CD14-positive monocyte (primary cell): ENCODE results near the gene USP34. TPM values are rescaled to one million over a fixed set of nuclear protein-coding genes. Genes with fewer than 3 reads are reported as not detected.

Source experiments
- DNase-seq, 3 donors: peaks; one replicate each; pipeline ENCODE4 v3.0.0-alpha.2; 2011 to 2022
- H2AFZ ChIP-seq: 2 replicates; pipeline ENCODE4 v1.6.0; 2012; ENCODE audit warnings: mild to moderate bottlenecking, low read depth, low read length, inconsistent platforms; ENCODE audit not compliant: insufficient read depth, poor library complexity, severe bottlenecking
- H3K27ac ChIP-seq, 2 donors: 1 replicate in 1 of 2; 2 replicates in 1 of 2; pipeline ENCODE4 v1.5.1; 2012 to 2013; ENCODE audit warnings: low read length in 2 of 2, control low read depth in 1 of 2, inconsistent platforms in 1 of 2, low read depth in 1 of 2, mild to moderate bottlenecking in 1 of 2
- H3K27me3 ChIP-seq, 2 donors: one replicate each; pipeline versions ENCODE4 v1.6.0 to v1.6.1; 2011 to 2013; ENCODE audit warnings: low read length in 2 of 2; ENCODE audit not compliant: control insufficient read depth in 2 of 2, insufficient read depth in 2 of 2
- H3K36me3 ChIP-seq, 2 donors: replicated peaks in 1 of 2; 1 replicate in 1 of 2; 2 replicates in 1 of 2; pipeline versions ENCODE4 v1.5.1 to v1.6.1; 2012 to 2013; ENCODE audit warnings: low read length in 2 of 2, control low read depth in 1 of 2, inconsistent platforms in 1 of 2, mild to moderate bottlenecking in 1 of 2; ENCODE audit not compliant: insufficient read depth in 2 of 2, control insufficient read depth in 1 of 2
- H3K4me1 ChIP-seq, 2 donors: 1 replicate in 1 of 2; 2 replicates in 1 of 2; pipeline versions ENCODE4 v1.5.1 to v1.6.1; 2012 to 2013; ENCODE audit warnings: low read length in 2 of 2, control low read depth in 1 of 2, inconsistent platforms in 1 of 2, mild to moderate bottlenecking in 1 of 2, moderate library complexity in 1 of 2; ENCODE audit not compliant: insufficient read depth in 2 of 2, control insufficient read depth in 1 of 2
- H3K4me2 ChIP-seq: replicated peaks from 2 replicates; pipeline ENCODE3; 2012; ENCODE audit warnings: low read length, moderate library complexity, mild to moderate bottlenecking; ENCODE audit not compliant: poor library complexity, severe bottlenecking; ENCODE audit errors: extremely low read depth
- H3K4me3 ChIP-seq, 3 experiments: fragments of 200-600 bp in 1 of 3; sonication (generic) in 1 of 3; replicated peaks in 1 of 3; 1 replicate in 2 of 3; 2 replicates in 1 of 3; pipeline ENCODE4 v1.5.1; 2011 to 2013; ENCODE audit warnings: low read length in 3 of 3, mild to moderate bottlenecking in 3 of 3, control low read depth in 2 of 3, low read depth in 2 of 3, inconsistent platforms in 1 of 3, moderate library complexity in 1 of 3
- H3K79me2 ChIP-seq: 2 replicates; pipeline ENCODE4 v1.6.0; 2012; ENCODE audit warnings: mild to moderate bottlenecking, control low read depth, inconsistent platforms, low read length, moderate library complexity; ENCODE audit not compliant: insufficient read depth
- H3K9ac ChIP-seq: 2 replicates; pipeline ENCODE4 v1.6.0; 2017; ENCODE audit warnings: low read length, mild to moderate bottlenecking; ENCODE audit not compliant: insufficient read depth, poor library complexity, severe bottlenecking
- H3K9me3 ChIP-seq, 2 donors: replicated peaks in 1 of 2; 1 replicate in 1 of 2; 2 replicates in 1 of 2; pipeline versions ENCODE4 v1.5.1 to v1.6.1; 2012 to 2013; ENCODE audit warnings: low read length in 2 of 2, control low read depth in 1 of 2; ENCODE audit not compliant: control insufficient read depth in 1 of 2, insufficient read depth in 1 of 2
- H4K20me1 ChIP-seq: 2 replicates; pipeline ENCODE4 v1.6.0; 2012; ENCODE audit warnings: mild to moderate bottlenecking, low read length, control low read depth, moderate library complexity; ENCODE audit not compliant: insufficient read depth
- H3K27ac Mint-ChIP-seq, 7 donors: one replicate each; pipeline ENCODE4 v1.8.0; 2020; ENCODE audit warnings: mild to moderate bottlenecking in 7 of 7, mixed read lengths in 7 of 7, moderate library complexity in 6 of 7, inconsistent platforms in 2 of 7
- H3K27me3 Mint-ChIP-seq, 3 donors: one replicate each; pipeline ENCODE4 v1.8.0; 2021 to 2022; ENCODE audit warnings: low read depth in 3 of 3, mild to moderate bottlenecking in 3 of 3, mixed read lengths in 3 of 3, moderate library complexity in 3 of 3, inconsistent platforms in 1 of 3
- H3K36me3 Mint-ChIP-seq, 2 donors: one replicate each; pipeline ENCODE4 v1.8.0; 2020; ENCODE audit warnings: mixed read lengths in 2 of 2, inconsistent platforms in 1 of 2, mild to moderate bottlenecking in 1 of 2
- H3K4me1 Mint-ChIP-seq: one replicate; pipeline ENCODE4 v1.8.0; 2020; ENCODE audit warnings: mild to moderate bottlenecking, mixed read lengths
- H3K4me3 Mint-ChIP-seq, 2 donors: one replicate each; pipeline ENCODE4 v1.8.0; 2020; ENCODE audit warnings: mild to moderate bottlenecking in 2 of 2, mixed read lengths in 2 of 2, moderate library complexity in 1 of 2
- H3K9me3 Mint-ChIP-seq, 7 donors: one replicate each; pipeline ENCODE4 v1.8.0; 2020 to 2022; ENCODE audit warnings: mixed read lengths in 7 of 7, mild to moderate bottlenecking in 6 of 7, moderate library complexity in 6 of 7, inconsistent platforms in 2 of 7
- WGBS: methylation state at CpG from one replicate; pipeline ENCODE4 v1.1.5; 2013; ENCODE audit warnings: missing lambda C conversion rate; ENCODE audit not compliant: insufficient coverage; 5-methylcytosine and 5-hydroxymethylcytosine counted together
- intact Hi-C, 2 donors: fragments of 100-400 bp; cut with micrococcal nuclease; formaldehyde crosslinking; loops; one replicate each; pipeline versions ENCODE4 v1.15.0 to v1.15.1; 2023
- polyA plus RNA-seq, 3 donors: library from polyadenylated mRNA; depleted of rRNA in 1 of 3; unstranded in 2 of 3; stranded (reverse) in 1 of 3; fragments of 300-500 nt in 2 of 3; fragments of >200 nt in 1 of 3; fragmentation: Illumina TruSeq in 2 of 3; gene quantifications; 1 replicate in 2 of 3; 2 replicates in 1 of 3; pipeline ENCODE4 v1.2.3, GENCODE V29; 2012 to 2021
- TF ChIP-seq, protein P1 (sequence below): fragments of 200-600 bp; IDR thresholded peaks from one replicate; pipeline ENCODE4 v1.8.0; 2022; ENCODE audit warnings: antibody characterized with exemption, mild to moderate bottlenecking

The USP34 gene
- polyA plus RNA-seq, 3 donors, result 2.8 to 47.2 (median 5.9) TPM

DNA sequence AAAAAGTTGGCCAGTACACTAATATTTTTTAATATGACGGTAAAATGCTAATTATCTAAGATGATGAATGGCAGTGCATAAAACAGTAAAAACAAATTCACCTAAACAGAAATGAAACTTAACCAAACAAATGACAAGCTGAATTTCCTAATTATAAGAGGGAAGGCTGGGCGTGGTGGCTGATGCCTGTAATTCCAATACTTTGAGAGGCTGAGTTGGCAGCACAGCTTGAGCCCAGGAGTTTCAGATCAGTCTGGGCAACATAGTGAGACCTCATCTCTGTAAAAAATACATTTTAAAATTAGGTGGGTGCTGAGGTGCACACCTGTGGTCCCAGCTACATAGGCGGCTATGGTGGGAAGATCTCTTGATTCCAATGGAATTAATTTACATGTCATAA lies 120.1 kb downstream of the USP34 start:
- WGBS, result no CpG with 5 or more reads among the region's 3 CpGs
- DNase-seq, result no peak
- H3K79me2 ChIP-seq, result peaks cover 7% of the 10 kb centered on the region

DNA sequence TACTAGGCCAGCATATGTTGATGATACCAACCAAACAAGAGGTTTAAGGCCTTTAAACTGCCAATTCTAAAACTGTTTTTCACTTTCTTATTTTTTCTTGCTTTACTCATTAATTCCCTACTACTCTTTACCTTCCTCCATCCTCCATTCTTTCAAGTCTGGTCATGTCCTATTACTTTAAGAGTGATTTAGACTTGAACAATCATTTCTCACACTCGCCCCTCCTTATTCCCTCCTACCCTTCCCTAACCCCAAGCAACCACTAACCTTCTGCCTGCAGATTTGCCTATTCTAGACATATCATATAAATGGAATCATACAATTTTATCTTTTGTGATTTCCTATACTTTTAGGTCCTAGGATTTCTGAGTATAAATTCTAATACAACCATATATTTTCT lies 127.7 kb downstream of the USP34 start:
- no peak overlapping the region for H3K27ac Mint-ChIP-seq
- TF ChIP-seq, protein P1, sequence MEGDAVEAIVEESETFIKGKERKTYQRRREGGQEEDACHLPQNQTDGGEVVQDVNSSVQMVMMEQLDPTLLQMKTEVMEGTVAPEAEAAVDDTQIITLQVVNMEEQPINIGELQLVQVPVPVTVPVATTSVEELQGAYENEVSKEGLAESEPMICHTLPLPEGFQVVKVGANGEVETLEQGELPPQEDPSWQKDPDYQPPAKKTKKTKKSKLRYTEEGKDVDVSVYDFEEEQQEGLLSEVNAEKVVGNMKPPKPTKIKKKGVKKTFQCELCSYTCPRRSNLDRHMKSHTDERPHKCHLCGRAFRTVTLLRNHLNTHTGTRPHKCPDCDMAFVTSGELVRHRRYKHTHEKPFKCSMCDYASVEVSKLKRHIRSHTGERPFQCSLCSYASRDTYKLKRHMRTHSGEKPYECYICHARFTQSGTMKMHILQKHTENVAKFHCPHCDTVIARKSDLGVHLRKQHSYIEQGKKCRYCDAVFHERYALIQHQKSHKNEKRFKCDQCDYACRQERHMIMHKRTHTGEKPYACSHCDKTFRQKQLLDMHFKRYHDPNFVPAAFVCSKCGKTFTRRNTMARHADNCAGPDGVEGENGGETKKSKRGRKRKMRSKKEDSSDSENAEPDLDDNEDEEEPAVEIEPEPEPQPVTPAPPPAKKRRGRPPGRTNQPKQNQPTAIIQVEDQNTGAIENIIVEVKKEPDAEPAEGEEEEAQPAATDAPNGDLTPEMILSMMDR, result no peak
- Histone ChIP-seq H3K9me3 (no peaks in the 10 kb centered on the region), H3K4me3 (no peak overlapping the region), H3K4me2 (no peak overlapping the region), H3K27ac (no peak overlapping the region), H3K4me1 (no peaks in the 10 kb centered on the region), H4K20me1 (peaks cover 6% of the 10 kb centered on the region), H3K27me3 (no peaks in the 10 kb centered on the region), H2AFZ (no peak overlapping the region), H3K79me2 (no peaks in the 10 kb centered on the region), H3K36me3 (peaks cover 73 to 98% of the 10 kb centered on the region in 2 donors), H3K9ac (no peak overlapping the region)
- H3K4me3 Mint-ChIP-seq, result no peak overlapping the region
- no peaks in the 10 kb centered on the region for H3K9me3 Mint-ChIP-seq
- WGBS, result no CpG with 5 or more reads among the region's 1 CpG
- H3K4me1 Mint-ChIP-seq, result no peaks in the 10 kb centered on the region
- no peaks in the 10 kb centered on the region for H3K27me3 Mint-ChIP-seq
- no peak for DNase-seq
- intact Hi-C loops, result no loop called here
- H3K36me3 Mint-ChIP-seq, result peaks cover 67 to 85% of the 10 kb centered on the region in 2 donors

More for the DNA sequence above, 120.1 kb downstream of the USP34 start:
- Histone ChIP-seq H3K4me3 (no peak overlapping the region), H3K9ac (no peak overlapping the region), H3K9me3 (no peaks in the 10 kb centered on the region), H4K20me1 (peaks cover 21% of the 10 kb centered on the region), H3K27ac (no peak overlapping the region), H2AFZ (no peak overlapping the region), H3K36me3 (peaks cover 38 to 74% of the 10 kb centered on the region in 2 donors), H3K4me2 (no peak overlapping the region), H3K27me3 (no peaks in the 10 kb centered on the region), H3K4me1 (peaks cover 7 to 8% of the 10 kb centered on the region in 2 donors)
- TF ChIP-seq, protein P1, result no peak
- H3K4me3 Mint-ChIP-seq, result no peak overlapping the region
- H3K9me3 Mint-ChIP-seq, result peaks cover 0 to 6% (median 3%) of the 10 kb centered on the region in 7 donors
- intact Hi-C loops, result no loop called here
- H3K36me3 Mint-ChIP-seq, result peaks cover 51 to 65% of the 10 kb centered on the region in 2 donors
- H3K27ac Mint-ChIP-seq, result no peak overlapping the region
- peaks cover 0 to 1% (median 0%) of the 10 kb centered on the region in 3 donors for H3K27me3 Mint-ChIP-seq
- H3K4me1 Mint-ChIP-seq, result peaks cover 14% of the 10 kb centered on the region
